ENCODE data around the gene UNC13C. TPM values are rescaled to one million over a fixed set of nuclear protein-coding genes. Genes with fewer than 3 reads are reported as not detected.

Gene UNC13C
- total and polyA plus RNA-seq, 2 of the 13 experiments (the other 11 are each of a cell fraction or from before 2014, with no cell fraction given), result 0.04 TPM; not detected in 1

GRCh38 chr15:54033869-54034458 lies 55.7 kb downstream of the UNC13C start (continued):
- TF ChIP-seq ZNF318 (CRISPR knock-in tag; IDR thresholded peaks at IDR 0.05) (no peak), FOXM1 (CRISPR knock-in tag; IDR thresholded peaks at IDR 0.05) (no peak), ISX (CRISPR knock-in tag; conservative IDR thresholded peaks at IDR 0.05) (no peak), STAG1 (CRISPR knock-in tag; IDR thresholded peaks at IDR 0.05) (no peak), ZNF335 (CRISPR knock-in tag; IDR thresholded peaks at IDR 0.05) (no peak), PHF21A (CRISPR knock-in tag; IDR thresholded peaks at IDR 0.05) (no peak), KLF9 (CRISPR knock-in tag; IDR thresholded peaks at IDR 0.05; ENCODE audit: low read depth) (no peak), MAF1 (CRISPR knock-in tag; IDR thresholded peaks at IDR 0.05; ENCODE audit: borderline replicate concordance) (no peak), ZNF30 (CRISPR knock-in tag; IDR thresholded peaks at IDR 0.05) (no peak)
